GM19467 (cell line): ENCODE data around the gene EDC3.
"Not testable (repeated sequence)": the region's sequence is repeated elsewhere in the genome, so short reads cannot be mapped to it uniquely, and the experiment has no call there.

Experiments
- ATAC-seq: cut with Tn5 transposase; IDR thresholded peaks from one replicate; pipeline ENCODE4 v1.9.1; 2021; ENCODE audit warnings: mild to moderate bottlenecking, moderate library complexity; ENCODE audit not compliant: unreplicated experiment

The EDC3 gene, protein sequence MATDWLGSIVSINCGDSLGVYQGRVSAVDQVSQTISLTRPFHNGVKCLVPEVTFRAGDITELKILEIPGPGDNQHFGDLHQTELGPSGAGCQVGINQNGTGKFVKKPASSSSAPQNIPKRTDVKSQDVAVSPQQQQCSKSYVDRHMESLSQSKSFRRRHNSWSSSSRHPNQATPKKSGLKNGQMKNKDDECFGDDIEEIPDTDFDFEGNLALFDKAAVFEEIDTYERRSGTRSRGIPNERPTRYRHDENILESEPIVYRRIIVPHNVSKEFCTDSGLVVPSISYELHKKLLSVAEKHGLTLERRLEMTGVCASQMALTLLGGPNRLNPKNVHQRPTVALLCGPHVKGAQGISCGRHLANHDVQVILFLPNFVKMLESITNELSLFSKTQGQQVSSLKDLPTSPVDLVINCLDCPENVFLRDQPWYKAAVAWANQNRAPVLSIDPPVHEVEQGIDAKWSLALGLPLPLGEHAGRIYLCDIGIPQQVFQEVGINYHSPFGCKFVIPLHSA

GRCh38 chr15:74695597-74696397 is at the start of gene EDC3:
Gene EDC3, minus strand, starts transcription at chr15:74696024. Its CDS starts 20,900 bp downstream, at chr15:74675124.
- ATAC-seq, result peak; percentile 75

- no peak for ATAC-seq
Measured at GRCh38 chr15:74742422-74742821, 46.6 kb upstream of the EDC3 start.

DNA sequence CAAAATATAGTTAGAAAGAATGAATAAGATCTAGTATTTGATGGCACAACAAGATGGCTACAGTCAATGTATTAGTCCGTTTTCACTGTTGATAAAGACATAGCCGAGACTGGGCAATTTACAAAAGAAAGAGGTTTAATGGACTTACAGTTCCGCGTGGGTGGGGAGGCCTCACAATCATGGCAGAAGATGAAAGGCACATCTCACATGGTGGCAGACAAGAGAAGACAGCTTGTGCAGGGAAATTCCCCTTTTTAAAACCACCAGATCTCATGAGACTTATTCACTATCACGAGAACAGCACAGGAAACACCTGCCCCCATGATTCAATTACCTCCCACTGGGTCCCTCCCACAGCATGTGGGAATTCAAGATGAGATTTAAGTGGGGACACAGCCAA is 42.4 kb upstream of the EDC3 start:
- not testable (repeated sequence) for ATAC-seq

GRCh38 chr15:74735305-74735704 is 39.5 kb upstream of the EDC3 start:
- ATAC-seq, result no peak

GRCh38 chr15:74733269-74733668 is 37.4 kb upstream of the EDC3 start:
- no peak for ATAC-seq

DNA sequence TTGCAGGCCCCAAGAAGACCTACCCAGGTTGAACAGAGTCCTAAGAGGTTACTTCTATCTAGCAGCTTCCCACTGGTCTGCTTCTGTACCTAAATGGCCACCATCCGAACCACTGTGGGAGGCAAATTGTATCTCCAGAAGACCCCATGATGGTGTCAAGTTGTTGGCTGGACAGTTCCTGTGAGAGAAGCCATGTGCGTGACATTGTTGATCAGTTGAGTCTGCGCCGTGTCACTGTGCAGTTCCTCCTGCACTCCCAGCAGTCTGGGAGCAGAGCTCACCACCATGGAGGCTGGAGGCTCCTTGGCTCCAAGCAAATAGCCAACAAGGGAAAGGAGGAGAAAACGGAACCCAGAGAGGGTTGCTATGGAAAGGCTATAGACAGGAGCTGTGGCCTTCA is 37.0 kb upstream of the EDC3 start:
- ATAC-seq, result no peak

- no peak for ATAC-seq
Measured at GRCh38 chr15:74730619-74731316, 34.9 kb upstream of the EDC3 start.

GRCh38 chr15:74729372-74729771 is 33.5 kb upstream of the EDC3 start:
- ATAC-seq, result not testable (repeated sequence)

- not testable (repeated sequence) for ATAC-seq
Measured at GRCh38 chr15:74728699-74729098, 32.9 kb upstream of the EDC3 start.

GRCh38 chr15:74727727-74728126 is 31.9 kb upstream of the EDC3 start:
- ATAC-seq, result no peak

GRCh38 chr15:74726774-74727164 is 30.9 kb upstream of the EDC3 start:
- no peak for ATAC-seq

DNA sequence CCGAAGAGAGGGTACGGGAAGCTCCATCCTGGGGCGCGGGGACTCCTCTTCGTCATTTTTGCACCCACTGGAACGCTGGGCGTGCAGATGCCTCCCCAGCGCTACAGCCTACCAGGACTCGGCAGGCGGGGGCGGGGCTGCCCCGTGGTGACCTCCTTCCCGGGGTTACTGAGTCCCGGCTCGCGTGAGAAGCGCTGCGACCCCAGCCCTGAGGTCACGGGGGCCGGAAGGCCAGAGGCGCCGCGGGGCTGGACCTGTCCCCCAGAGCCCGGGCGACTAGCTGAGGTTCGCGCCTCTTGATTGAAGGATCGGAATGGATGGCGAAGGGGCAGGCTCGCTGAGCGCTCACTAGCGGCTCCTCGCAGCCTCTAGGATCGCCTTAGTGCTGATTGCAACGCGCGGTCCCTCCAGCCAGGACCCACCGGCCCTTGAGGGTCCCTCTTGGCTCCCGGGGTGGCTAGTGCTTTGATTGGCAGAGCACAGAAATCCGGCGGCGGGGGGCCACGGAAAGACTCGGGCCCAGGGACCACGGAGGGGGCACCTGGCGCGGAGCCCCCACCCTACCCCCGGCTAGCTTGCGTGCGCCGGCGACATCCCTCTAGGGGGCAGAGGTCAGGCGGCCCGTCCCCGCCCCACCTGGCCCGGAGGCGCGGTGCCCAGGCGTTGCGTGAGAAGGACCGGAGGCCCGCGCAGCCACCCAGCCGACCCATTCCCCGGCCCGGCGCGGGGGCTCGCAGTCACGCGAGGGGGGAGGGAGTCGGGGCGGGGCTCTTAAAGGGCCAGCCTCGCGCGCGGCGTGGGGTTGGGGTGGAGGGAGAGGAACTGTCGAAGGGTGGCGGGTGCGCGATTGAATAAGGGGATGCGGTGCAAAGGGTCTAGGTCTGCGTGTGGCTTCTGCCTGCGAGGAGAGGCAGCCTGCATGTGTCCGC is 30.3 kb upstream of the EDC3 start:
- ATAC-seq, result no peak

- no peak for ATAC-seq
Measured at GRCh38 chr15:74725225-74725774, 29.5 kb upstream of the EDC3 start, which contains the start of gene CYP1A1. Gene CYP1A1, minus strand, starts transcription at chr15:74725528. Its CDS starts 2,431 bp downstream, at chr15:74723097.

DNA sequence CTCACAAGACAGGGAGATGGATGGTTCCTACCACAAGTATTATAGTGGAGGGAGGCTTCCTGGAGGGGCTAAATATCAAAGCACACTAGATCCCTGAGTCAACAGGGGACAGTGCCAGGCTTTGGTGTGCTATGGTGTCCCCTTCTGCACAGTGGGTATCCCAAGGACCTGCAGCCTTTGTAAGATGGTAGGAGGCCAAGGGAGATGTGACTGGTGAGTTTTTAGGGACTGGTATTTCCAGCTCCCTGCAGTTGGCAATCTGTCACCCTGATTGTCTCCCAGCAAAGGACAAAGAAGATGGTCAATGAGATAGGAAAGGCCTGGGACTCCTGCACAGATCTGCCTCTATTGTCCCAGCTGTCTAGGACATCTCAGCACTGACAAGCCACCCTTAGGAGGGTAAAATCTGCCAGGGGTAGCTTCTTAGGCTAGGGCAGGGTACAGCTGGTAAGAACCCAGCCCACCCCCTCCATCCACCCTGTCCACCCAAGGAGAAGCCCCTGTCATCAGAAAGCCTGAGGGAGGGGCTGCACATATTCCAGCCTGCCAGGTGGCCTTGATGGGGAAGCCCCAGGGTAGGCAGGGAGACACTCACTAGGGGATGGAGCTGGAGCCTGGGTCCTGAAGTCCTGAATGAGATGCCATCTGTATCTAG is 28.9 kb upstream of the EDC3 start:
- no peak for ATAC-seq

GRCh38 chr15:74723754-74724334 is 28.0 kb upstream of the EDC3 start:
- no peak for ATAC-seq

GRCh38 chr15:74723187-74723586 is 27.4 kb upstream of the EDC3 start:
- no peak for ATAC-seq

DNA sequence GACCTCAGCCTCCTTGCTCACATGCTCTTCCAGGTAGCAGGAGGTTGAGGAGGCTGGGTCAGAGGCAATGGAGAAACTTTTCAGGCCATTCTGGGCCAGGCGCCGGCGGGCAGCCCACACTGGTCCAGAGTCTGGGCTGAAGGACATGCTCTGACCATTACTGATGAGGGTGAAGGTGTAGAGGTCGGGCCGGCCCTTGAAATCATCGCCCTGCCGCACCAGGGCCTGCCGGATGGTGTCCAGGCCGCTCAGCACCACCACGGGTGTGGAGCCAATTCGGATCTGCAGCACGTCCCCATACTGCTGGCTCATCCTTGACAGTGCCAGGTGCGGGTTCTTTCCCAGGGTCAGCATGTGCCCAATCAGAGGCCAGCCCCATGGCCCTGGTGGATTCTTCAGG is 26.8 kb upstream of the EDC3 start:
- no peak for ATAC-seq

GRCh38 chr15:74716651-74717050 is 20.8 kb upstream of the EDC3 start:
- ATAC-seq, result no peak

GRCh38 chr15:74712311-74712710 is 16.5 kb upstream of the EDC3 start:
- ATAC-seq, result no peak
